HG03045 (cell line): ENCODE measurements around the gene RGL3.
A peak's percentile ranks its signal among the peaks of the same experiment; 100 is the strongest.
"Not testable (repeated sequence)": the region's sequence is repeated elsewhere in the genome, so short reads cannot be mapped to it uniquely, and the experiment has no call there.

Experiments used
- ATAC-seq: cut with Tn5 transposase; IDR thresholded peaks from one replicate; pipeline ENCODE4 v1.9.1; 2021; ENCODE audit warnings: mild to moderate bottlenecking, moderate library complexity; ENCODE audit not compliant: unreplicated experiment

RGL3 gene

DNA sequence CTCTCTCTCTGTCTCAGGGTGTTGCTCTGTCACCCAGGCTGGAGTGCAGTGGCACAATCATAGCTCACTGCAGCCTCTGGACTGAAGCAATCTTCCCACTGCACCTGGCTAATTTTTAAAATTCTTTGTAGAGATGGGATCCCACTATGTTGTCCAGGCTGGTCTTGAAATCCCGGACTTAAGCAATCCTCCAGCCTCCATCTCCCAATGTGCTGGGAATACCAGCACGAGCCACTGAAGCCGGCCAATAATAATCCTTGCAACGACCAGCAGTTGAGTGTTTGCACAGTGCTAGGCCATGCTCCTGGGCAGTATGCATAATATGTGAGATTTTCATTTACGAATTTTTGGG is 34.4 kb downstream of the RGL3 start:
- ATAC-seq: no peak

DNA sequence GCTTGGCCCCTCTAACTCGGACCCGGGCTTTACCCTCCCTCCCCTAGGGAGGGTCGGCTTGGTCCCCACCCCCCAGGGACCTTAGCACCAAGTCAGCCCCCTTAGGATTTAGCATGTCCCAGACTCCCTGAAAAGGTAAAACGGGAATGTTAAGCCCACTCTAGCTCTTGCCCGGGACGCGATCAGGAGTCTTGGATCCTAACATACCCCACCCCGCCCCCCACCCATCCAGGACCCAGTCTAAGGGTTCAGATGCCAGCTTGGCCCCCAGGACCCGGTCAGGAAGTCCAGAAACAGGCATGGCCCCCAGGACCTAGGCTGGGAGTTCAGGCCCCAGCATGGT is 35.4 kb downstream of the RGL3 start:
- ATAC-seq: no peak

DNA sequence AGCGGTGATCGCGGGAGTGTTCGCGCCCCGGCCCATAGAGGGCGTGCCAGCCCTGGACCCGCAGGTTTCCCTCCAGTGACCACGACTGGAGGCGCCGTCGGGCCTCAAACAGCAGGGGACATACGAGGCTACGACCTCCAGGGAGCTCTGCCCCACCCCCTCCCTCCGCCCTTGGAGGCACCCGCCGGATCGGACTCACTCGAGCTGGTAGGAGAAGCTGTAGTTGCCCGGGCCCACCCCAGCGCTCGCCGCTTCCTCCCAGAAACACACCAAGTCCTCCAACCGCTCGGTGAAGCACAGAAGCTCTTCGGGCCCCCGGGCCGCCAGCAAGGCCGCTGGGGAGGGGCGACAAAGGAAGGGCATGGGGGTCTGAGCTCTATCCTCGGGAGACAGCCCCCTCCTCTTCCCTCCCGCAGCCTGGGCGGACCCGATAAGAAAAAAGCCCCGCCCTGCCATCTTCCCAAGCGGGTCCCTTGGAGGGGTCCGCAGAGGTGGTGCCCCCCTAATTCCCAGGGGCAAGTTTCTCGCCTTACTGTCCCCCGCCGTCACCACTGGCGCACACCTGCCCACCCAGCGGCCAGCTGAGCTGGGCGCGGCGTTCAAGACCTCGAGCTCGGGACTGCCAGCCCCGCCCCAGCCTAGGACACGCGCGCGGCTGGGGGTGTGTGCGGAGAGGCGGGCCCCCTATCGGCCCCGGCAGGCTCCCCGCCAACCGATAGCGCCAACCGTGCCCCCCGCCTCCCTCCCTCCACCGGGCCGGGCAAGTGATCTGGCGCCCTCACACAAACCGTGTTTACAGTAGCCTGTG is 36.0 kb downstream of the RGL3 start:
- ATAC-seq: no peak

DNA sequence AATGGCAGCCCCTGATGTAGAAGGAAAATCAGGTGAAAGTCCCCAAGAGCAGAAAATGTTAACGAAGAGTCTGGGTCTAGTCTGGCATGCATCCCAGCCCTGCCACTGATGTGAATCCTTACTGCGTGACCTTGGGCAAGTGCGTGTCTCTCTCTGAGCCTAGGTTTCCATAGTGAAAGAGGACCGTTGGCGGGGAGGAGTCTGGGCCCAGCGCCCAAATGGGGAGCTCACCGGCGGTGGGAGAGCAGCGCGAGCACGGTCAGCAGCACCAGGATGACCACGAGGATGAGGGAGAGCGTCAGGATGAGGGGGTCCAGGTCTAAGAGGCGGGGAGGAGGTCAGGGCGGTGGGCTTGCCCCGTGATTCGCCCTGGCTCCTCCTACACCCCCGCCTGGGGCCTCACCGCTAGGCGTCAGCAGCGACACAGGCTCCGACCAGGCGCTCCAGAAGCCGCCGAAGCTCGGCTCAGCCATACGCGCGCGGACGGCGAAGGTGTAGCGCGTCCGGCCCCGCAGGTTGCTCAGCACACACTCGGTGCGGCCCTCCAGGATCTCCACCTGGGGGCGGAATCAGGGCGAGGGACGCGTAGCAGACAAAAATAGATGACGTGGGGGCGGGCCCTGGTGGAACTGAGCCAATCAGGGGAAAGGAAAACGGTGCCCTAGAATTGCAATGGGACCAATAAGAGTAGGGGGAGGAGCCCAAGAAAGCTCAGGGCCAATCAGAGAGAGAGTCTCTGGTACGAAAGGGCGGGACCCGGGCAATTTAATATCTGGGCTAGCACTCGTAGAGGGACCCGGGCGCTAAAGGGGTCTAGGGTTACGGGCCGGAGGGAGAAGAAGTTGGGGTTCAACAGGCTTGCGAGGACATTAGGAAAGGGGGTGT is 38.2 kb downstream of the RGL3 start:
- ATAC-seq: peak; percentile 80

DNA sequence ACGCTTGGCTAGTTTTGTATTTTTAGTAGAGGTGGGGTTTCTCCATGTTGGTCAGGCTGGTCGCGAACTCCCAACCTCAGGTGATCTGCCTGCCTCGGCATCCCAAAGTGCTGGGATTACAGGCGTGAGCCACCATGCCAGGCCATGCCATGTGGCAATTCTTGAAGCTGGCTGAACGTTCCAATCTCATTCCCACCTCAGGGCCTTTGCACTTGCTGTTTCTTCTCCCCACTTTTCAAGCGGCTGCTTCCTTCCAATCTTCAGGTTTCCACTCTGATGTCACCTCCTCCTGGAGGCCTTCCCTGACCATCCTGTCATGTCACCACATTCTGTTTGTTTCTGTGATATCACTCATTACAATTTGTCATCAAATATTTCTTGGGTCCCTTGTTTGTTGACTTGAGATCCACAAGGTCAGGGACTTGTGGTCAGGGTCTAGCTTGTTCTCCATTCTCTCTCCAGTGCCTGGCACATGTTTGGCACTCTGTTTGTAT is 39.2 kb downstream of the RGL3 start:
- ATAC-seq: no peak

- ATAC-seq: not testable (repeated sequence)
Measured at GRCh38 chr19:11379269-11379845, 39.8 kb downstream of the RGL3 start.

DNA sequence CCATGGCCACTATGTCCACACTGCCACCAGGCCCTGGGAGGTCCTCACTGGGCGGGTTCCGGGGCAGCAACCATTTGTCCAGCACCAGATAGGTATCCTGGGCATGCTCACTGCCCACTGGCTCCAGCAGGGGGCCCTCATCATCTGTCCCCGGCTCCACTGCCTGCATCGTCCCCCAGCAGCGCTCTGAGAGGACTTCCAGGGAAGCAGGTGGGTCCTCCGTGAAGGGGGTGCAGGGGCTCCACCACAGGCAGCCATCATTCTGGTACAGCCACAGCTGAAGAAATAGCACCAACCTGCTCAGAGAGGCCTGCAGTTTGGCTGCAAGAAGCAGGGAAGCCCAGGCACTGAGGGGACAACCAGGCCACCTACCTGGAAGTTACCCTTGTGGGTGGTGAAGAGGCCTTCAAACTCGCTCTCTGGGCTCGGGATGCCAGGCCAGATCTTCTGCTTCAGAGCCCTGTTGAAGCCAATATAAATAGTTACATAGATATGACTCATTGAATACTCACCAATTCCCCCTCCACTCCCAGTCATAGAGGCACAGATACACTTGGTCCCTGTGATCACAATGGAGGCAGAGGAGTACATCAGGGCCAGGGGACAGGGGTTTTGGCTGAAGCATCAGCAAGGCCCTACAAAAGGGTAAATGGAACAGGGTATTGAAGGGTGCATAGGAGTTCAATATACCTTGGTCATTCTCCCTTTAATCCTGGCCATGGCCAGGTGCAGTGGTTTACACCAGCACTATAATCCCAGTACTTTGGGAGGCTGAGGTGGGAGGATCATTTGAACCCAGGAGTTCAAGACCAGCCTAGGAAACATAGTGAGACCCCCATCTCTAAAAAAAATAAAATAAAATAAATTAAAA is 40.6 kb downstream of the RGL3 start:
- no peak for ATAC-seq

GRCh38 chr19:11377756-11378155 is 41.4 kb downstream of the RGL3 start:
- no peak for ATAC-seq

- no peak for ATAC-seq
Measured at GRCh38 chr19:11377237-11377636, 41.9 kb downstream of the RGL3 start.

GRCh38 chr19:11375143-11375948 is 43.8 kb downstream of the RGL3 start:
- ATAC-seq: no peak

DNA sequence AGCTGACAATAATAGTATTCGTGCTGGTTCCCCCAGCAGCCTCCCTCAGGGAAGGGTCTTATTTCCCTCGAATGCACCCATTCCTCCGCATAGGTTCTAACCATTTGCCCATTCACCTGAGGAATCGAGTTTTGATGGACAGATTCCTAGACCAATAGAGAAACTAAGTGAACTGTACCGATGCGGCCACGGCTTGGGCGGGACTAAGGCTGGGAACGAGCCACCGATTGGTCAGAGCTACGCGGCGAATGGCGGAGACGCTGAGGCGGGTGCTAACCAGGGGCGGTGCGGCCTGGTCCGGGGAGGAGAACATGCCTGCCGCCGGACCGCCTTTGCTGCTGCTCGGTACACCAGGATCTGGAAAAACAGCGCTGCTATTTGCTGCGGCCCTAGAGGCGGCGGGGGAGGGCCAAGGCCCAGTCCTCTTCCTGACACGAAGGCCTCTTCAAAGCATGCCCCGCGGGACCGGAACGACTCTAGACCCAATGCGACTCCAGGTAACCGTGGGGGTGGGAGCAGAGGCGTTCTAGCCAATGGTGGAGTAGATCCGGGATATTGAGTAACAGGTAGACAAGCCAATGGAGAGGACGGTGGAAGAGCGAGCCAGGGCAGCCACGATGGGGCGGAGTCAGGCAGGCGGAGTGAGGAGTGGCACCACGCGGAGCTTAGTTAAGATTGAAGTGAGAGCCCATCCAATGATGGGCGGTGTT is 44.5 kb downstream of the RGL3 start, which contains the start of gene SWSAP1:
Gene SWSAP1 (plus strand): TSS at position 234 of the 710 bp plus-strand sequence. CDS start 15 bp downstream, at position 249.
- ATAC-seq: peak; percentile 88

GRCh38 chr19:11373885-11374432 is 45.2 kb downstream of the RGL3 start:
- no peak for ATAC-seq

- ATAC-seq: no peak
Measured at GRCh38 chr19:11373166-11373884, 45.8 kb downstream of the RGL3 start.

GRCh38 chr19:11370744-11371143 is 48.4 kb downstream of the RGL3 start:
- no peak for ATAC-seq

GRCh38 chr19:11367528-11367927 is 51.6 kb downstream of the RGL3 start:
- no peak for ATAC-seq

- ATAC-seq: no peak
Measured at GRCh38 chr19:11365557-11366117, 53.5 kb downstream of the RGL3 start.

DNA sequence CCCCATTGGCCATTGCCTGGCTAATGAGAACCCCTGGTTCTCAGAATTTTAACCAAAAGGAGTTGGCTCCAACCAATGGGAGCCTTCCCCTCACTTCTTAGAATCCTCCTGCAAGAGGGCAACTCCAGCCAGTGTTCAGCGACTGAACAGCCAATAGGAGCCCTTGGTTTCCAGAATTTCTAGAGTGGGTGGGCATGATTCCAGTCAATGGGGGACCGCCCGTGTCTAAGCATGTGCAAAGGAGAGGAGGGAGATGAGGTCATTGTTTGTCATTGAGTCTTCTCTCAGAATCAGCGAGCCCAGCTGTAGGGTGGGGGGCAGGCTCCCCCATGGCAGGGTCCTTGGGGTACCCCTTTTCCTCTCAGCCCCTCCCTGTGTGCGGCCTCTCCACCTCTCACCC is 54.2 kb downstream of the RGL3 start:
- no peak for ATAC-seq
